Measurements from ENCODE around the gene BCO1. TPM values are rescaled to one million over a fixed set of nuclear protein-coding genes. Genes with fewer than 3 reads are reported as not detected.

BCO1 gene
- total RNA-seq = under 1 TPM in 1 of 4 donors, not detected in 3; 0.26 TPM

- Histone ChIP-seq H3K9me3 (no peaks in the 10 kb centered on the region), H3K4me3 (peak within 1 kb of the TSS; percentile 36), H3K4me1 (peaks cover 27% of the 10 kb centered on the region), H3K36me3 (no peaks in the 10 kb centered on the region), H3K27ac (peak within 1 kb of the TSS; percentile 72), H3K27me3 (no peaks in the 10 kb centered on the region)
- DNase-seq (ENCODE audit: low spot score in 2 of 2) = no peak
- WGBS = 8% methylated on average over 10 of the region's 10 CpGs
- TF ChIP-seq CTCF (IDR thresholded peaks at IDR 0.05) (no peak), POLR2AphosphoS5 (IDR thresholded peaks at IDR 0.05) (no peak), POLR2A (IDR thresholded peaks at IDR 0.05) (no peak), EP300 (IDR thresholded peaks at IDR 0.05) (no peak)
These were observed at the start of gene BCO1 for GRCh38 chr16:81238296-81239011. BCO1 (plus strand) TSS chr16:81238689; CDS start chr16:81238909, 220 bp downstream.

- H3K27me3 ChIP-seq = no peaks in the 10 kb centered on the region
- TF ChIP-seq POLR2A (IDR thresholded peaks at IDR 0.05) (no peak), POLR2AphosphoS5 (IDR thresholded peaks at IDR 0.05) (peak in 2 of 3 donors; percentile 2 to 73), CTCF (IDR thresholded peaks at IDR 0.05) (no peak), EP300 (IDR thresholded peaks at IDR 0.05) (no peak)
- H3K36me3 ChIP-seq = no peaks in the 10 kb centered on the region
- H3K4me3 ChIP-seq = no peak overlapping the region
- peaks cover 15% of the 10 kb centered on the region for H3K4me1 ChIP-seq
- WGBS = 38% methylated on average over 15 of the region's 15 CpGs
- peak; percentile 92 to 95 for DNase-seq (ENCODE audit: low spot score in 2 of 2)
- peak overlapping the region; percentile 71 for H3K27ac ChIP-seq
- no peaks in the 10 kb centered on the region for H3K9me3 ChIP-seq
These were observed 49.3 kb upstream of the BCO1 start for GRCh38 chr16:81189100-81189664.

GRCh38 chr16:81190667-81191066, 47.8 kb upstream of the BCO1 start:
- Histone ChIP-seq H3K36me3 (no peaks in the 10 kb centered on the region), H3K27me3 (no peaks in the 10 kb centered on the region), H3K4me3 (no peak overlapping the region), H3K9me3 (no peaks in the 10 kb centered on the region), H3K27ac (peak overlapping the region; percentile 71), H3K4me1 (peaks cover 15% of the 10 kb centered on the region)
- 46% methylated on average over 3 of the region's 3 CpGs for WGBS
- no peak for TF ChIP-seq POLR2AphosphoS5 (IDR thresholded peaks at IDR 0.05)
- no peak for TF ChIP-seq POLR2A (IDR thresholded peaks at IDR 0.05)
- TF ChIP-seq EP300 (IDR thresholded peaks at IDR 0.05) = no peak
- TF ChIP-seq CTCF (IDR thresholded peaks at IDR 0.05) = no peak
- no peak for DNase-seq (ENCODE audit: low spot score in 2 of 2)

- Histone ChIP-seq H3K27ac (peak overlapping the region; percentile 64), H3K4me3 (no peak overlapping the region), H3K27me3 (no peaks in the 10 kb centered on the region), H3K4me1 (no peaks in the 10 kb centered on the region), H3K9me3 (no peaks in the 10 kb centered on the region), H3K36me3 (no peaks in the 10 kb centered on the region)
- DNase-seq (ENCODE audit: low spot score in 2 of 2) = no peak
- TF ChIP-seq POLR2AphosphoS5 (IDR thresholded peaks at IDR 0.05) (no peak), EP300 (IDR thresholded peaks at IDR 0.05) (no peak), CTCF (IDR thresholded peaks at IDR 0.05) (no peak), POLR2A (IDR thresholded peaks at IDR 0.05) (no peak)
- WGBS = 65% methylated on average over 13 of the region's 13 CpGs
These were observed 42.5 kb upstream of the BCO1 start for GRCh38 chr16:81195885-81196534.

GRCh38 chr16:81198635-81199034, 39.9 kb upstream of the BCO1 start:
- 69% methylated on average over 9 of the region's 9 CpGs for WGBS

More at GRCh38 chr16:81198635-81199034, 39.9 kb upstream of the BCO1 start:
- TF ChIP-seq EP300 (IDR thresholded peaks at IDR 0.05) (no peak), POLR2A (IDR thresholded peaks at IDR 0.05) (no peak), CTCF (IDR thresholded peaks at IDR 0.05) (no peak), POLR2AphosphoS5 (IDR thresholded peaks at IDR 0.05) (no peak)
- no peaks in the 10 kb centered on the region for H3K4me1 ChIP-seq
- no peaks in the 10 kb centered on the region for H3K9me3 ChIP-seq
- H3K36me3 ChIP-seq = no peaks in the 10 kb centered on the region
- no peak for DNase-seq (ENCODE audit: low spot score in 2 of 2)
- no peaks in the 10 kb centered on the region for H3K27me3 ChIP-seq
- no peak overlapping the region for H3K4me3 ChIP-seq
- H3K27ac ChIP-seq = no peak overlapping the region
